ENCODE measurements around the gene ERI3.

DNA sequence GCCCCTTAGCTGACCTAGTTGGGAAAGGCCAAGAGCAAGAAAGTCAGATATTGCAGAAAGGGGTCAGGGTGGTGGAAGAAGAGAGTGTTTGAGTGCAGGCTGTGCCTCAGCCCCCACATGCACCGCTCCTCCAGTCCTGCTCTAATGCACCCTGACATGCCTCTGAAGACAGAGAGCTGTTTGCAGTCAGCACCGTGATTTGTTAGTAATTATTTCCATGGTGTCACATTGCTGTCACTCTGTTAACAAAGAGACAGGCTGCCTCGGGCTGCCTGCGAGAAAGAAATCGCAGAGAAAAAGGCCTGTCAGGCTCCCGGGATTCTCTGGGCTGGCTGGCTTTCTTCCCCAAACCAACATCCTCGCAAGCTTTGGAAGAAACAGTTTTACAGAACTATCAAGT lies 58.3 kb downstream of the ERI3 start:
- TF ChIP-seq, protein P1, sequence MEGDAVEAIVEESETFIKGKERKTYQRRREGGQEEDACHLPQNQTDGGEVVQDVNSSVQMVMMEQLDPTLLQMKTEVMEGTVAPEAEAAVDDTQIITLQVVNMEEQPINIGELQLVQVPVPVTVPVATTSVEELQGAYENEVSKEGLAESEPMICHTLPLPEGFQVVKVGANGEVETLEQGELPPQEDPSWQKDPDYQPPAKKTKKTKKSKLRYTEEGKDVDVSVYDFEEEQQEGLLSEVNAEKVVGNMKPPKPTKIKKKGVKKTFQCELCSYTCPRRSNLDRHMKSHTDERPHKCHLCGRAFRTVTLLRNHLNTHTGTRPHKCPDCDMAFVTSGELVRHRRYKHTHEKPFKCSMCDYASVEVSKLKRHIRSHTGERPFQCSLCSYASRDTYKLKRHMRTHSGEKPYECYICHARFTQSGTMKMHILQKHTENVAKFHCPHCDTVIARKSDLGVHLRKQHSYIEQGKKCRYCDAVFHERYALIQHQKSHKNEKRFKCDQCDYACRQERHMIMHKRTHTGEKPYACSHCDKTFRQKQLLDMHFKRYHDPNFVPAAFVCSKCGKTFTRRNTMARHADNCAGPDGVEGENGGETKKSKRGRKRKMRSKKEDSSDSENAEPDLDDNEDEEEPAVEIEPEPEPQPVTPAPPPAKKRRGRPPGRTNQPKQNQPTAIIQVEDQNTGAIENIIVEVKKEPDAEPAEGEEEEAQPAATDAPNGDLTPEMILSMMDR (IDR thresholded peaks at IDR 0.05; ENCODE audit: low read length): no peak
- no peak for TF ChIP-seq EZH2 (IDR thresholded peaks at IDR 0.05; ENCODE audit: borderline replicate concordance, low read length)
